ENCODE results near the gene PIP5K1C.

PIP5K1C gene

DNA sequence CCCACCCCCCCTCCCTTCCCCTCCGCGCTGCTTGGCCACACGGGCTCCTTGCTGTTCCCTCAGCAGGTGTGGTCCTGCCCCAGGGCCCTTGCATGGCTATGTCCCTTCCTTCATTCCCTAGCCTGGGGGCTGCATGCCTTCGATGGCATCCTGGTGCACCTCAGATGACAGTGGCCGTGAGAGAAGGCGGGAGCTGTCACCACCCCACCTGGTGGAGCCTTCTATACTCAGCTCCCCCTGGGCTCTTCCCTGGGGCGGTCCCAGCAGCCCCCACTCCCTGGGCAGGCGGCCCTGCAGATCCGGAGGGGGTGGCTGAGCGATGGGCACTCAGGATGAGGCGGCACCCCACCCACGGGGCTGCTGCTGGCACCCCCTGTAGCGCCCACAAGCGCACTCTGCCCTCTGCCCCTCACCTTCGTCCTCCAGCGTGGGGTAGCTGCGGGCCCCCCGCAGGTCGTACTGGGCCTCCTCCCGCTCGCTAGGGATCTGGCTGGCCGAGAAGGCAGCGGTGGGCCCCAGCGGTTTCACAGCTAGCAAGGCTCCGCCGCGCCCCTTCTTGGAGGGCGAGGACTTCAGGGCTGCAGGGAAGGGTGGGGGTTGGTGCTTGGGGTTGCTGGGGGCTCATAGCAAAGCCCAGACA lies 56.5 kb downstream of the PIP5K1C start:
- Histone ChIP-seq H3K79me2 (ENCODE audit: insufficient read depth, low read length) (no peaks in the 10 kb centered on the region), H3K9me3 (ENCODE audit: insufficient read depth, low read length, severe bottlenecking) (no peaks in the 10 kb centered on the region), H3K4me3 (ENCODE audit: low read depth in 1 of 2, low read length in 2 of 2) (no peak overlapping the region), H2AFZ (ENCODE audit: low read depth, low read length) (no peak overlapping the region), H4K20me1 (ENCODE audit: insufficient read depth, low read length) (no peaks in the 10 kb centered on the region; the same call in 1 of the 2 replicates), H3K9ac (ENCODE audit: low read depth, low read length) (no peak overlapping the region), H3K4me2 (ENCODE audit: insufficient read depth, low read length) (no peak overlapping the region), H3K27ac (ENCODE audit: low read length) (no peak overlapping the region), H3K36me3 (ENCODE audit: insufficient read depth, low read length) (peaks cover 39% of the 10 kb centered on the region), H3K4me1 (ENCODE audit: insufficient read depth, low read length) (no peaks in the 10 kb centered on the region), H3K27me3 (ENCODE audit: insufficient read depth, low read length, poor library complexity) (no peaks in the 10 kb centered on the region)
- 0 out of 3 replicates have a peak, but pooled peaks have one; percentile 12 for ATAC-seq (ENCODE audit: insufficient read depth, low read depth)
- TF ChIP-seq EZH2 (IDR thresholded peaks at IDR 0.05; ENCODE audit: borderline replicate concordance, low read depth, low read length, severe bottlenecking), result no peak
- TF ChIP-seq, protein P1, sequence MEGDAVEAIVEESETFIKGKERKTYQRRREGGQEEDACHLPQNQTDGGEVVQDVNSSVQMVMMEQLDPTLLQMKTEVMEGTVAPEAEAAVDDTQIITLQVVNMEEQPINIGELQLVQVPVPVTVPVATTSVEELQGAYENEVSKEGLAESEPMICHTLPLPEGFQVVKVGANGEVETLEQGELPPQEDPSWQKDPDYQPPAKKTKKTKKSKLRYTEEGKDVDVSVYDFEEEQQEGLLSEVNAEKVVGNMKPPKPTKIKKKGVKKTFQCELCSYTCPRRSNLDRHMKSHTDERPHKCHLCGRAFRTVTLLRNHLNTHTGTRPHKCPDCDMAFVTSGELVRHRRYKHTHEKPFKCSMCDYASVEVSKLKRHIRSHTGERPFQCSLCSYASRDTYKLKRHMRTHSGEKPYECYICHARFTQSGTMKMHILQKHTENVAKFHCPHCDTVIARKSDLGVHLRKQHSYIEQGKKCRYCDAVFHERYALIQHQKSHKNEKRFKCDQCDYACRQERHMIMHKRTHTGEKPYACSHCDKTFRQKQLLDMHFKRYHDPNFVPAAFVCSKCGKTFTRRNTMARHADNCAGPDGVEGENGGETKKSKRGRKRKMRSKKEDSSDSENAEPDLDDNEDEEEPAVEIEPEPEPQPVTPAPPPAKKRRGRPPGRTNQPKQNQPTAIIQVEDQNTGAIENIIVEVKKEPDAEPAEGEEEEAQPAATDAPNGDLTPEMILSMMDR (IDR thresholded peaks at IDR 0.05; ENCODE audit: borderline replicate concordance, extremely low read depth, low read length, poor library complexity, severe bottlenecking), result no peak
- no peak for DNase-seq

DNA sequence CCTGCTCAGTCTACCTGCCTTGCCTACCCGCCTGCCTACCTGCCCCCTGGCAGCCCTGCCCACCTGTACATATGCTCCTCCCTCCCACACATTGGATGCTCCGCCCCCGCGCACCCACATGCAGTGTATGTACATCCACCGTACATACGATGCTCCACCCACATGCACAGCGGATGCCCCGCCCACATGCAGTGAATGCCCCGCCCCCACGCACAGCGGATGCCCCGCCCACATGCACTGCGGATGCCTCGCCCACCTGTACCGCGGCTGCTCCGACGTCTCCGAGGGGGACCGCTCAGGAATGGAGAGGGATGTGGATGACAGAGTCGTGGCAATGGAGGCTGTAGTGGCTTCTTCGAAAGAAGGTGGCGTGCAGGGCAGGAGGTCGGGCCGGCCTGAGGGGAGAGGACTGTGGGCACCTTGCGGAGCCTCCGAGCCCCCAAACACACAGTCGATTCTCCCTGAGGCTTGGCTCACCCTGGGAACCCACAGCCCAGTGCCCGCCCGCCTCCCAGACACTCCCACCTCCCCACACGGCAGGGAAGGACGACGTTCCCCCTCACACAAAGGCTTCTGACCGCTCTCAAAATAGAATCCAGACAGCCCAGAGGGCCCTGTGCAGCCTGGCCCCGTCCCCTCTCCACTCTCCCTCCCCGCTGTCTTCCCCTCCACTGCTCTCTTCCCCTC lies 57.1 kb downstream of the PIP5K1C start:
- Histone ChIP-seq H3K27ac (ENCODE audit: low read length) (no peak overlapping the region), H3K36me3 (ENCODE audit: insufficient read depth, low read length) (peaks cover 45% of the 10 kb centered on the region), H3K4me2 (ENCODE audit: insufficient read depth, low read length) (no peak overlapping the region), H3K79me2 (ENCODE audit: insufficient read depth, low read length) (no peaks in the 10 kb centered on the region), H3K9me3 (ENCODE audit: insufficient read depth, low read length, severe bottlenecking) (no peaks in the 10 kb centered on the region), H2AFZ (ENCODE audit: low read depth, low read length) (no peak overlapping the region), H4K20me1 (ENCODE audit: insufficient read depth, low read length) (no peaks in the 10 kb centered on the region; the same call in 1 of the 2 replicates), H3K4me3 (ENCODE audit: low read depth in 1 of 2, low read length in 2 of 2) (no peak overlapping the region), H3K4me1 (ENCODE audit: insufficient read depth, low read length) (no peaks in the 10 kb centered on the region), H3K27me3 (ENCODE audit: insufficient read depth, low read length, poor library complexity) (no peaks in the 10 kb centered on the region), H3K9ac (ENCODE audit: low read depth, low read length) (no peak overlapping the region)
- ATAC-seq (ENCODE audit: insufficient read depth, low read depth) (peak; percentile 41; the same call in 2 of the 3 replicates), DNase-seq (peak; percentile 30)
- TF ChIP-seq, protein P1 (IDR thresholded peaks at IDR 0.05; ENCODE audit: borderline replicate concordance, extremely low read depth, low read length, poor library complexity, severe bottlenecking), result no peak
- TF ChIP-seq EZH2 (IDR thresholded peaks at IDR 0.05; ENCODE audit: borderline replicate concordance, low read depth, low read length, severe bottlenecking), result no peak

DNA sequence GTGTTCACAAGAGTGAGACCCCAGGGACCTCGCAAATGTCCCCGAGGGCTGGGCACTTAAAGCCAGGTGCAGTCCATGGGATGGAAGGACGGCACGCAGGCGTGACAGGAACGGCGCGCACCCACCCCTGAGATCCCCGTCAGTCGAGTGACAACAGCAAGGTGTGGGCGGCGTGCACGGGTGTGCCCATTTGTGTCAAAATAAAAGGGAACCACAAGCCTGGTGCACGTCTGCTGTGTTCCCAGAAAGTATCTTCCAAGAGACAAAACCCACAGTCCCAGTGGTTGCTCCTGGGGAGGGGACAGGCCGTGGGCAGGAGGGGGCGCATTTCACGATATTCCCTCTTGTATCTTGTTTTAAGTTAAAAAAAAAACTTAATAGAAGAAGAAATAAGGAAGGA lies 58.0 kb downstream of the PIP5K1C start:
- Histone ChIP-seq H3K79me2 (ENCODE audit: insufficient read depth, low read length) (no peaks in the 10 kb centered on the region), H3K4me1 (ENCODE audit: insufficient read depth, low read length) (no peaks in the 10 kb centered on the region), H3K36me3 (ENCODE audit: insufficient read depth, low read length) (peaks cover 43% of the 10 kb centered on the region), H3K4me3 (ENCODE audit: low read depth in 1 of 2, low read length in 2 of 2) (no peak overlapping the region), H3K9ac (ENCODE audit: low read depth, low read length) (no peak overlapping the region), H3K27ac (ENCODE audit: low read length) (no peak overlapping the region), H4K20me1 (ENCODE audit: insufficient read depth, low read length) (no peaks in the 10 kb centered on the region; the same call in 1 of the 2 replicates), H3K4me2 (ENCODE audit: insufficient read depth, low read length) (no peak overlapping the region), H2AFZ (ENCODE audit: low read depth, low read length) (no peak overlapping the region), H3K9me3 (ENCODE audit: insufficient read depth, low read length, severe bottlenecking) (no peaks in the 10 kb centered on the region), H3K27me3 (ENCODE audit: insufficient read depth, low read length, poor library complexity) (no peaks in the 10 kb centered on the region)
- no peak for ATAC-seq (ENCODE audit: insufficient read depth, low read depth)
- DNase-seq, result no peak
- no peak for TF ChIP-seq EZH2 (IDR thresholded peaks at IDR 0.05; ENCODE audit: borderline replicate concordance, low read depth, low read length, severe bottlenecking)
- TF ChIP-seq, protein P1 (IDR thresholded peaks at IDR 0.05; ENCODE audit: borderline replicate concordance, extremely low read depth, low read length, poor library complexity, severe bottlenecking), result no peak
